Measurements from ENCODE around the gene PACSIN2. TPM values are rescaled to one million over a fixed set of nuclear protein-coding genes. Genes with fewer than 3 reads are reported as not detected.

The PACSIN2 gene
- total and polyA plus RNA-seq, 5 donors, result 40.4 to 85.6 (median 69.4) TPM

- DNase-seq (peak in 1 of 3 donors; percentile 39), ATAC-seq (no peak)
- no peak overlapping the region for H3K4me3 ChIP-seq (ENCODE audit: low read length)
- peak overlapping the region; percentile 88 for H3K27ac ChIP-seq (ENCODE audit: low read length)
- WGBS, result 72% methylated on average over 14 of the region's 14 CpGs
- no peaks in the 10 kb centered on the region for H3K9me3 ChIP-seq (ENCODE audit: control insufficient read depth, low read length)
- H3K27me3 ChIP-seq (ENCODE audit: control insufficient read depth, insufficient read depth), result no peaks in the 10 kb centered on the region
- intact Hi-C loops (cut with DNase I), result loop anchor here in 1 of 4 donors (10.0 kb wide), 1 partner anchor 105 kb away; the partner anchor contains the start of gene PACSIN2
- peaks cover 32% of the 10 kb centered on the region for H3K4me1 ChIP-seq (ENCODE audit: control insufficient read depth, insufficient read depth, low read length)
These were observed 105.4 kb downstream of the PACSIN2 start for GRCh38 chr22:42909363-42910058.

- WGBS, result 62% methylated on average over 6 of the region's 6 CpGs
- DNase-seq (no peak), ATAC-seq (no peak)
- intact Hi-C loops (cut with DNase I), result loop anchor here in 1 of 4 donors (10.0 kb wide), 1 partner anchor 106 kb away; the partner anchor contains the start of gene PACSIN2
- peaks cover 31% of the 10 kb centered on the region for H3K4me1 ChIP-seq (ENCODE audit: control insufficient read depth, insufficient read depth, low read length)
- H3K27me3 ChIP-seq (ENCODE audit: control insufficient read depth, insufficient read depth), result no peaks in the 10 kb centered on the region
- peak overlapping the region; percentile 84 for H3K27ac ChIP-seq (ENCODE audit: low read length)
- H3K4me3 ChIP-seq (ENCODE audit: low read length), result no peak overlapping the region
- H3K9me3 ChIP-seq (ENCODE audit: control insufficient read depth, low read length), result no peaks in the 10 kb centered on the region
These were observed 106.6 kb downstream of the PACSIN2 start for GRCh38 chr22:42908374-42908746.

- no peaks in the 10 kb centered on the region for H3K27me3 ChIP-seq (ENCODE audit: control insufficient read depth, insufficient read depth)
- intact Hi-C loops (cut with DNase I), result loop anchor here in 1 of 4 donors (10.0 kb wide), 1 partner anchor 107 kb away; the partner anchor contains the start of gene PACSIN2
- 61% methylated on average over 26 of the region's 26 CpGs for WGBS
- H3K4me3 ChIP-seq (ENCODE audit: low read length), result no peak overlapping the region
- peak overlapping the region; percentile 84 for H3K27ac ChIP-seq (ENCODE audit: low read length)
- H3K9me3 ChIP-seq (ENCODE audit: control insufficient read depth, low read length), result no peaks in the 10 kb centered on the region
- DNase-seq, result peak in 1 of 3 donors; percentile 51
- peak in 1 of 2 donors; percentile 2 for ATAC-seq
- H3K4me1 ChIP-seq (ENCODE audit: control insufficient read depth, insufficient read depth, low read length), result peaks cover 31% of the 10 kb centered on the region
These were observed 107.3 kb downstream of the PACSIN2 start for GRCh38 chr22:42907404-42908373.

- DNase-seq, result peak; percentile 79 to 94 (median 93)
- Histone ChIP-seq H3K9me3 (ENCODE audit: control insufficient read depth, low read length) (no peaks in the 10 kb centered on the region), H3K27ac (ENCODE audit: low read length) (peak overlapping the region; percentile 91), H3K4me3 (ENCODE audit: low read length) (no peak overlapping the region), H3K27me3 (ENCODE audit: control insufficient read depth, insufficient read depth) (no peaks in the 10 kb centered on the region), H3K4me1 (ENCODE audit: control insufficient read depth, insufficient read depth, low read length) (peaks cover 36% of the 10 kb centered on the region)
- peak; percentile 78 to 83 for ATAC-seq
- WGBS, result 48% methylated on average over 6 of the region's 6 CpGs
- intact Hi-C loops (cut with DNase I), result loop anchor here in 1 of 4 donors (10.0 kb wide), 1 partner anchor 108 kb away; the partner anchor contains the start of gene PACSIN2
These were observed 108.2 kb downstream of the PACSIN2 start for GRCh38 chr22:42906605-42907348.

GRCh38 chr22:42905702-42906183 is 109.2 kb downstream of the PACSIN2 start:
- intact Hi-C loops (cut with DNase I), result loop anchor here in 1 of 4 donors (10.0 kb wide), 1 partner anchor 109 kb away; the partner anchor contains the start of gene PACSIN2
- Histone ChIP-seq H3K27me3 (ENCODE audit: control insufficient read depth, insufficient read depth) (no peaks in the 10 kb centered on the region), H3K27ac (ENCODE audit: low read length) (peak overlapping the region; percentile 83), H3K4me3 (ENCODE audit: low read length) (no peak overlapping the region), H3K4me1 (ENCODE audit: control insufficient read depth, insufficient read depth, low read length) (peaks cover 38% of the 10 kb centered on the region), H3K9me3 (ENCODE audit: control insufficient read depth, low read length) (no peaks in the 10 kb centered on the region)
- 40% methylated on average over 5 of the region's 5 CpGs for WGBS
- ATAC-seq (peak; percentile 20 to 39), DNase-seq (peak; percentile 59 to 86 (median 85))

- WGBS, result 51% methylated on average over 13 of the region's 13 CpGs
- Histone ChIP-seq H3K27ac (ENCODE audit: low read length) (peak overlapping the region; percentile 83), H3K4me3 (ENCODE audit: low read length) (no peak overlapping the region), H3K27me3 (ENCODE audit: control insufficient read depth, insufficient read depth) (no peaks in the 10 kb centered on the region), H3K9me3 (ENCODE audit: control insufficient read depth, low read length) (no peaks in the 10 kb centered on the region), H3K4me1 (ENCODE audit: control insufficient read depth, insufficient read depth, low read length) (peaks cover 38% of the 10 kb centered on the region)
- intact Hi-C loops (cut with DNase I), result loop anchor here in 1 of 4 donors (10.0 kb wide), 1 partner anchor 110 kb away; the partner anchor contains the start of gene PACSIN2
- peak in 1 of 2 donors; percentile 3 for ATAC-seq
- peak; percentile 45 to 82 (median 79) for DNase-seq
These were observed 109.7 kb downstream of the PACSIN2 start for GRCh38 chr22:42905217-42905616.

GRCh38 chr22:42904050-42904449 is 110.9 kb downstream of the PACSIN2 start:
- H3K27me3 ChIP-seq (ENCODE audit: control insufficient read depth, insufficient read depth), result no peaks in the 10 kb centered on the region
- 89% methylated on average over 12 of the region's 12 CpGs for WGBS
- no peaks in the 10 kb centered on the region for H3K9me3 ChIP-seq (ENCODE audit: control insufficient read depth, low read length)
- H3K4me3 ChIP-seq (ENCODE audit: low read length), result no peak overlapping the region
- intact Hi-C loops (cut with DNase I), result loop anchor here in 1 of 4 donors (10.0 kb wide), 1 partner anchor 111 kb away; the partner anchor contains the start of gene PACSIN2
- DNase-seq (peak in 1 of 3 donors; percentile 50), ATAC-seq (no peak)
- peaks cover 33% of the 10 kb centered on the region for H3K4me1 ChIP-seq (ENCODE audit: control insufficient read depth, insufficient read depth, low read length)
- no peak overlapping the region for H3K27ac ChIP-seq (ENCODE audit: low read length)

- Histone ChIP-seq H3K4me1 (ENCODE audit: control insufficient read depth, insufficient read depth, low read length) (peaks cover 25% of the 10 kb centered on the region), H3K27ac (ENCODE audit: low read length) (peak overlapping the region; percentile 77), H3K27me3 (ENCODE audit: control insufficient read depth, insufficient read depth) (no peaks in the 10 kb centered on the region), H3K9me3 (ENCODE audit: control insufficient read depth, low read length) (no peaks in the 10 kb centered on the region), H3K4me3 (ENCODE audit: low read length) (no peak overlapping the region)
- DNase-seq (peak in 1 of 3 donors; percentile 62), ATAC-seq (peak in 1 of 2 donors; percentile 5)
- intact Hi-C loops (cut with DNase I), result loop anchor here in 1 of 4 donors (10.0 kb wide), 1 partner anchor 112 kb away; the partner anchor contains the start of gene PACSIN2
- 58% methylated on average over 15 of the region's 15 CpGs for WGBS
These were observed 112.0 kb downstream of the PACSIN2 start for GRCh38 chr22:42902875-42903510.

- Histone ChIP-seq H3K4me1 (ENCODE audit: control insufficient read depth, insufficient read depth, low read length) (peaks cover 20% of the 10 kb centered on the region), H3K27me3 (ENCODE audit: control insufficient read depth, insufficient read depth) (no peaks in the 10 kb centered on the region), H3K9me3 (ENCODE audit: control insufficient read depth, low read length) (no peaks in the 10 kb centered on the region), H3K27ac (ENCODE audit: low read length) (peak overlapping the region; percentile 87), H3K4me3 (ENCODE audit: low read length) (no peak overlapping the region)
- ATAC-seq (peak; percentile 52 to 61), DNase-seq (peak; percentile 64 to 80 (median 77))
- intact Hi-C loops (cut with DNase I), result loop anchor here in 1 of 4 donors (10.0 kb wide), 1 partner anchor 113 kb away; the partner anchor contains the start of gene PACSIN2
- WGBS, result 68% methylated on average over 14 of the region's 14 CpGs
These were observed 113.0 kb downstream of the PACSIN2 start for GRCh38 chr22:42901790-42902508.

Measured in right cardiac atrium (tissue), 5 donors.